HG02610 (cell line): ENCODE data around the gene DNER.
"Not testable (repeated sequence)": the region's sequence is repeated elsewhere in the genome, so short reads cannot be mapped to it uniquely, and the experiment has no call there.

ENCODE experiments used
- ATAC-seq: cut with Tn5 transposase; IDR thresholded peaks from one replicate; pipeline ENCODE4 v1.9.1; 2021; ENCODE audit warnings: mild to moderate bottlenecking, moderate library complexity; ENCODE audit not compliant: unreplicated experiment

Gene DNER

GRCh38 chr2:229514273-229514895 lies 200.0 kb downstream of the DNER start:
- no peak for ATAC-seq

- ATAC-seq, result no peak
Observed at GRCh38 chr2:229511524-229511923, 202.8 kb downstream of the DNER start.

- not testable (repeated sequence) for ATAC-seq
Observed at GRCh38 chr2:229506699-229507098, 207.7 kb downstream of the DNER start.

GRCh38 chr2:229501051-229501794 lies 213.1 kb downstream of the DNER start:
- ATAC-seq, result no peak

- no peak for ATAC-seq
Observed at GRCh38 chr2:229492034-229492433, 222.3 kb downstream of the DNER start.

GRCh38 chr2:229490167-229490566 lies 224.2 kb downstream of the DNER start:
- no peak for ATAC-seq

- ATAC-seq, result no peak
Observed at GRCh38 chr2:229489016-229489415, 225.3 kb downstream of the DNER start.

- ATAC-seq, result no peak
Observed at GRCh38 chr2:229488232-229488631, 226.1 kb downstream of the DNER start.

GRCh38 chr2:229486673-229487072 lies 227.7 kb downstream of the DNER start:
- ATAC-seq, result no peak

- no peak for ATAC-seq
Observed at GRCh38 chr2:229485857-229486256, 228.5 kb downstream of the DNER start.

GRCh38 chr2:229477269-229477755 lies 237.0 kb downstream of the DNER start:
- ATAC-seq, result no peak

GRCh38 chr2:229475778-229476177 lies 238.6 kb downstream of the DNER start:
- ATAC-seq, result no peak

GRCh38 chr2:229474125-229474524 lies 240.2 kb downstream of the DNER start:
- ATAC-seq, result no peak

GRCh38 chr2:229470781-229471180 lies 243.6 kb downstream of the DNER start:
- no peak for ATAC-seq

GRCh38 chr2:229467783-229468182 lies 246.6 kb downstream of the DNER start:
- ATAC-seq, result no peak

GRCh38 chr2:229463841-229464346 lies 250.5 kb downstream of the DNER start:
- no peak for ATAC-seq

GRCh38 chr2:229462112-229462511 lies 252.2 kb downstream of the DNER start:
- no peak for ATAC-seq

- no peak for ATAC-seq
Observed at GRCh38 chr2:229456091-229456490, 258.3 kb downstream of the DNER start.

- ATAC-seq, result no peak
Observed at GRCh38 chr2:229454934-229455631, 259.3 kb downstream of the DNER start.

- ATAC-seq, result no peak
Observed at GRCh38 chr2:229453230-229453629, 261.1 kb downstream of the DNER start.

- no peak for ATAC-seq
Observed at GRCh38 chr2:229451852-229452251, 262.5 kb downstream of the DNER start.

GRCh38 chr2:229447227-229447626 lies 267.1 kb downstream of the DNER start:
- no peak for ATAC-seq
